Neutrophil (primary cell): ENCODE data around the gene HMGCS2.

Experiments used
- H3K27ac ChIP-seq: fragments of 200-600 bp; sonication (generic); 2 replicates; pipeline ENCODE4 v1.5.1; 2016; ENCODE audit warnings: mild to moderate bottlenecking, moderate library complexity
- H3K27me3 ChIP-seq: fragments of 200-600 bp; sonication (generic); 2 replicates; pipeline ENCODE4 v1.6.0; 2016; ENCODE audit warnings: mild to moderate bottlenecking
- H3K36me3 ChIP-seq: fragments of 200-600 bp; sonication (generic); 2 replicates; pipeline ENCODE4 v1.5.1; 2017
- H3K4me1 ChIP-seq, 2 experiments: fragments of 200-600 bp in 1 of 2; sonication (generic) in 1 of 2; 1 replicate in 1 of 2; 2 replicates in 1 of 2; pipeline versions ENCODE4 v1.5.1 to v1.6.1; 2013 to 2016; ENCODE audit warnings: low read depth in 1 of 2, low read length in 1 of 2, mild to moderate bottlenecking in 1 of 2, moderate library complexity in 1 of 2; ENCODE audit not compliant: control insufficient read depth in 1 of 2, insufficient read depth in 1 of 2
- H3K4me3 ChIP-seq, 2 experiments: fragments of 200-600 bp in 1 of 2; sonication (generic) in 1 of 2; 1 replicate in 1 of 2; 2 replicates in 1 of 2; pipeline ENCODE4 v1.5.1; 2013 to 2016; ENCODE audit warnings: low read depth in 1 of 2, low read length in 1 of 2, mild to moderate bottlenecking in 1 of 2, moderate library complexity in 1 of 2
- H3K9me3 ChIP-seq: fragments of 200-600 bp; sonication (generic); 2 replicates; pipeline ENCODE4 v1.5.1; 2016
- TF ChIP-seq, protein P1 (sequence below): fragments of 200-600 bp; sonication (generic); IDR thresholded peaks from 2 replicates; pipeline ENCODE4 v1.5.1; 2016; ENCODE audit warnings: antibody characterized with exemption

Gene HMGCS2

DNA sequence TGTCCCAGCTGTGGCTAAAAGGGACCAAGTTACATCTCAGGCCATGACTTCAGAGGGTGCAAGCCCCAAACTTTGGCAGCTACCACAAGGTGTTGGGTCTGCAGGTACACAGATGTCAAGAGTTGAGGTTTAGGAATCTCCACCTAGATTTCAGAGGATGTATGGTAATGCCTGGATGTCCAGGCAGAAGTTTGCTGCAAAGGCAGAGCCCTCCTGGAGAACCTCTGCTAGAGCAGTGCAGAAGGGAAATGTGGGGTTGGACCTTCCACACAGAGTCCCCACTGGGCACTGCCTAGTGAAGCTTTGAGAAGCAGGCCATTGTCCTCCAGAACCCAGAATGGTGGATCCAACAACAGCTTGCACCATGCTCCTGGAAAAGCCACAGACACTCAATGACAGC, 67.0 kb downstream of the HMGCS2 start:
- TF ChIP-seq, protein P1, sequence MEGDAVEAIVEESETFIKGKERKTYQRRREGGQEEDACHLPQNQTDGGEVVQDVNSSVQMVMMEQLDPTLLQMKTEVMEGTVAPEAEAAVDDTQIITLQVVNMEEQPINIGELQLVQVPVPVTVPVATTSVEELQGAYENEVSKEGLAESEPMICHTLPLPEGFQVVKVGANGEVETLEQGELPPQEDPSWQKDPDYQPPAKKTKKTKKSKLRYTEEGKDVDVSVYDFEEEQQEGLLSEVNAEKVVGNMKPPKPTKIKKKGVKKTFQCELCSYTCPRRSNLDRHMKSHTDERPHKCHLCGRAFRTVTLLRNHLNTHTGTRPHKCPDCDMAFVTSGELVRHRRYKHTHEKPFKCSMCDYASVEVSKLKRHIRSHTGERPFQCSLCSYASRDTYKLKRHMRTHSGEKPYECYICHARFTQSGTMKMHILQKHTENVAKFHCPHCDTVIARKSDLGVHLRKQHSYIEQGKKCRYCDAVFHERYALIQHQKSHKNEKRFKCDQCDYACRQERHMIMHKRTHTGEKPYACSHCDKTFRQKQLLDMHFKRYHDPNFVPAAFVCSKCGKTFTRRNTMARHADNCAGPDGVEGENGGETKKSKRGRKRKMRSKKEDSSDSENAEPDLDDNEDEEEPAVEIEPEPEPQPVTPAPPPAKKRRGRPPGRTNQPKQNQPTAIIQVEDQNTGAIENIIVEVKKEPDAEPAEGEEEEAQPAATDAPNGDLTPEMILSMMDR, result no peak
- Histone ChIP-seq H3K27me3 (no peaks in the 10 kb centered on the region), H3K9me3 (no peaks in the 10 kb centered on the region), H3K36me3 (no peaks in the 10 kb centered on the region), H3K4me1 (no peaks in the 10 kb centered on the region), H3K27ac (no peak overlapping the region), H3K4me3 (no peak overlapping the region)

DNA sequence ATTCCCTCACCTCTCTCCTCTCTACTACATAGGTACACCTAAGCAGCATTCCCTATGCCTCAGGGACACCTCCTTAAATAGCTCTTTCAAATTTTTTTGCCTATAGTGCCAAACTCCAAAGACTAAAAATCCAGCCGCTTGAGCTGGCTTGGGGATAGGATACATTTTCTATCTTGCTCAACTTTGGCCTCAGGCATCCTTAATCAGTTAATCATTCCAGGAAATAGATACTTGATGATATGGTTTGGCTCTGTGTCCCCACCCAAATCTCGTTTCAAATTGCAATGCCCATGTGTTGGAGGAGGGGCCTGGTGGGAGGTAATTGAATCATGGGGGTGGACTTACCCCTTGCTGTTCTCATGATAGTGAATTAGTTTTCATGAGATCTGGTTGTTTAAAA, 68.4 kb downstream of the HMGCS2 start:
- H3K9me3 ChIP-seq, result no peaks in the 10 kb centered on the region
- no peak overlapping the region for H3K27ac ChIP-seq
- H3K36me3 ChIP-seq, result no peaks in the 10 kb centered on the region
- H3K27me3 ChIP-seq, result no peaks in the 10 kb centered on the region
- TF ChIP-seq, protein P1, result no peak
- H3K4me3 ChIP-seq, result no peak overlapping the region
- H3K4me1 ChIP-seq, result no peaks in the 10 kb centered on the region
